Keratinocyte (primary cell): ENCODE measurements around the gene BSG.

Experiments used
- CTCF ChIP-seq, 3 experiments: IDR thresholded peaks in 1 of 3; conservative IDR thresholded peaks in 1 of 3; optimal IDR thresholded peaks in 1 of 3; 2 replicates in 2 of 3; 3 replicates in 1 of 3; pipeline versions ENCODE3 to v1.5.1; 2011; ENCODE audit warnings: low read length in 3 of 3, mild to moderate bottlenecking in 3 of 3, moderate library complexity in 2 of 3, control low read depth in 1 of 3, inconsistent platforms in 1 of 3; ENCODE audit not compliant: insufficient read depth in 2 of 3; ENCODE audit errors: extremely low read depth in 1 of 3
- EZH2 ChIP-seq: IDR thresholded peaks from one replicate; pipeline ENCODE4 v1.6.1; 2012; ENCODE audit warnings: inconsistent platforms, mild to moderate bottlenecking, low read length, moderate library complexity

- no peak for TF ChIP-seq CTCF (optimal IDR thresholded peaks at IDR 0.05 in 1 of 3, IDR thresholded peaks at IDR 0.05 in 1 of 3, conservative IDR thresholded peaks at IDR 0.05 in 1 of 3; ENCODE audit: extremely low read depth in 1 of 3, insufficient read depth in 2 of 3, low read length in 3 of 3)
- TF ChIP-seq EZH2, result no peak
These were observed 47.4 kb upstream of the BSG start for GRCh38 chr19:525029-525428.
